ENCODE results near the gene NSG1. TPM values are rescaled to one million over a fixed set of nuclear protein-coding genes. Genes with fewer than 3 reads are reported as not detected.

The NSG1 gene
- total and polyA plus RNA-seq, 2 of the 13 experiments (the other 11 are each of a cell fraction or from before 2014, with no cell fraction given), result not detected

- no peak for TF ChIP-seq HNF1A (IDR thresholded peaks at IDR 0.05; ENCODE audit: low read depth)
- TF ChIP-seq HNF1A (CRISPR knock-in tag; IDR thresholded peaks at IDR 0.05; ENCODE audit: borderline replicate concordance), result no peak
- no peak for TF ChIP-seq MAFG (CRISPR knock-in tag; IDR thresholded peaks at IDR 0.05)
- TF ChIP-seq ETV5 (CRISPR knock-in tag; IDR thresholded peaks at IDR 0.05; ENCODE audit: borderline replicate concordance), result peak; percentile 28; the same call in 1 of the 2 replicates
- no peak for TF ChIP-seq NR2F6 (IDR thresholded peaks at IDR 0.05)
- TF ChIP-seq NR2F6 (CRISPR knock-in tag; IDR thresholded peaks at IDR 0.05), result peak; percentile 44; the same call in 1 of the 2 replicates
- TF ChIP-seq IKZF4 (CRISPR knock-in tag; IDR thresholded peaks at IDR 0.05; ENCODE audit: borderline replicate concordance, low read depth, not compliant biosample characterization), result no peak
- TF ChIP-seq ZNF577 (CRISPR knock-in tag; IDR thresholded peaks at IDR 0.05; ENCODE audit: borderline replicate concordance, low read depth), result no peak
- peak; percentile 53; the same call in 1 of the 2 replicates for TF ChIP-seq ZNF792 (CRISPR knock-in tag; IDR thresholded peaks at IDR 0.05)
- TF ChIP-seq ZNF142 (CRISPR knock-in tag; IDR thresholded peaks at IDR 0.05), result no peak
- no peak for TF ChIP-seq PHF5A (CRISPR knock-in tag; IDR thresholded peaks at IDR 0.05; ENCODE audit: low read depth, unreplicated experiment)
- no peak for TF ChIP-seq ZNF644 (CRISPR knock-in tag; IDR thresholded peaks at IDR 0.05; ENCODE audit: low read depth)
- peak; percentile 76 for TF ChIP-seq PAXIP1 (CRISPR knock-in tag; conservative IDR thresholded peaks at IDR 0.05)
- no peak for TF ChIP-seq ZFY (CRISPR knock-in tag; IDR thresholded peaks at IDR 0.05)
- TF ChIP-seq CC2D1A (CRISPR knock-in tag; IDR thresholded peaks at IDR 0.05), result no peak
- TF ChIP-seq THRA (CRISPR knock-in tag; IDR thresholded peaks at IDR 0.05; ENCODE audit: borderline replicate concordance), result no peak
Observed at GRCh38 chr4:4461850-4462249, 74.9 kb downstream of the NSG1 start (continued).

Data from HepG2 (cell line).